HEK293T (cell line): Measurements from ENCODE around the gene CDIPT.

Source experiments
- CTCF ChIA-PET: fragments of 350-600 bp; formaldehyde crosslinking; extraction: SDS; loops from one replicate; lab custom pipeline; 2021; ENCODE audit warnings: antibody characterized with exemption, inconsistent platforms; lab: Yijun Ruan, JAX
- POLR2A ChIA-PET: fragments of 350-600 bp; formaldehyde crosslinking; extraction: SDS; loops from one replicate; lab custom pipeline; 2020; ENCODE audit warnings: antibody characterized with exemption, inconsistent platforms; lab: Yijun Ruan, JAX
- DNase-seq: peaks from one replicate; pipeline ENCODE4 v3.0.0; 2012; ENCODE audit warnings: mixed read lengths; ENCODE audit errors: extremely low spot score
- ARNT ChIP-seq: fragments of 450-650 bp; IDR thresholded peaks from 2 replicates; pipeline ENCODE4 v1.6.1; 2017; ENCODE audit warnings: mild to moderate bottlenecking
- BHLHE40 ChIP-seq: fragments of 450-650 bp; IDR thresholded peaks from 2 replicates; pipeline ENCODE4 v1.6.1; 2016; ENCODE audit warnings: mild to moderate bottlenecking, moderate library complexity, borderline replicate concordance
- CTBP1 ChIP-seq: fragments of 450-650 bp; IDR thresholded peaks from 2 replicates; pipeline ENCODE4 v1.6.1; 2016; ENCODE audit warnings: borderline replicate concordance
- ELF4 ChIP-seq: fragments of 450-650 bp; IDR thresholded peaks from 2 replicates; pipeline ENCODE4 v1.6.1; 2017; ENCODE audit warnings: antibody characterized with exemption
- FOXA1 ChIP-seq: fragments of 450-650 bp; IDR thresholded peaks from 2 replicates; pipeline ENCODE4 v1.6.1; 2016; ENCODE audit warnings: mild to moderate bottlenecking
- FOXK2 ChIP-seq: fragments of 450-650 bp; IDR thresholded peaks from 2 replicates; pipeline ENCODE4 v1.6.1; 2016; ENCODE audit warnings: mild to moderate bottlenecking
- FOXM1 ChIP-seq: fragments of 450-650 bp; IDR thresholded peaks from 2 replicates; pipeline ENCODE4 v1.6.1; 2017; ENCODE audit warnings: mild to moderate bottlenecking, borderline replicate concordance
- HDGF ChIP-seq: fragments of 450-650 bp; IDR thresholded peaks from 2 replicates; pipeline ENCODE4 v1.6.1; 2017; ENCODE audit warnings: antibody characterized with exemption, borderline replicate concordance
- L3MBTL2 ChIP-seq: fragments of 450-650 bp; conservative IDR thresholded peaks from 2 replicates; pipeline ENCODE4 v1.6.1; 2016; ENCODE audit warnings: mild to moderate bottlenecking
- LEF1 ChIP-seq: fragments of 450-650 bp; IDR thresholded peaks from 2 replicates; pipeline ENCODE4 v1.6.1; 2017; ENCODE audit warnings: mild to moderate bottlenecking, borderline replicate concordance
- NFRKB ChIP-seq: fragments of 450-650 bp; IDR thresholded peaks from 2 replicates; pipeline ENCODE4 v1.6.1; 2016; ENCODE audit warnings: mild to moderate bottlenecking, moderate library complexity
- PKNOX1 ChIP-seq: fragments of 450-650 bp; IDR thresholded peaks from 2 replicates; pipeline ENCODE4 v1.6.1; 2016
- SP1 ChIP-seq: fragments of 450-650 bp; IDR thresholded peaks from 2 replicates; pipeline ENCODE4 v1.6.1; 2017
- TARDBP ChIP-seq: fragments of 450-650 bp; IDR thresholded peaks from 2 replicates; pipeline ENCODE4 v1.6.1; 2016
- ZNF384 ChIP-seq: fragments of 450-650 bp; IDR thresholded peaks from 2 replicates; pipeline ENCODE4 v1.6.1; 2016

CDIPT gene

DNA sequence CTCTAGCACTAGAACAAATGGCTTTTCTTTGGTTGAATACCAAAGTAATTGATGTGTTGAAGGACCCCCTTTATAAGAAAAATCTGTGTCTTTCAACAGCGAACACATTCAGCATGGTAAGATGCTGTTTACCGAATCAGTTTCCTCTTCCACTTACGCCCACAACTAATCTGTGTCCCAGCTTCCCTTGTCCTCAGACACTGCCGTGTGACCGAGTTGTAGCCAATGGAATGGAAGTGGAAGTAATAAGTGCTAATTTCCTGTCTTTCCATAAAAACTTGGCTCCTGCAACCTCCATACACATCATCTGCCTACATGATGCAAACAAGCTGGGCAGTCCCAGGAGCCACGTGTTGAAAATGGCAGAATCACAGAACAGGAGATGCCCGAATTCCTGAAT, 10.4 kb downstream of the CDIPT start:
- DNase-seq, result no peak
- POLR2A ChIA-PET, result interaction anchor here (0.5 to 1.1 kb wide), 3 partner anchors 34 to 46 kb away, joined by 3 read pairs; no protein-coding TSS in a partner anchor
- TF ChIP-seq ZNF384 (no peak), HDGF (no peak), LEF1 (no peak), FOXA1 (no peak), SP1 (no peak), CTBP1 (no peak), L3MBTL2 (no peak), ARNT (no peak), PKNOX1 (no peak), FOXM1 (no peak), ELF4 (no peak)
- CTCF ChIA-PET, result no interaction called here

DNA sequence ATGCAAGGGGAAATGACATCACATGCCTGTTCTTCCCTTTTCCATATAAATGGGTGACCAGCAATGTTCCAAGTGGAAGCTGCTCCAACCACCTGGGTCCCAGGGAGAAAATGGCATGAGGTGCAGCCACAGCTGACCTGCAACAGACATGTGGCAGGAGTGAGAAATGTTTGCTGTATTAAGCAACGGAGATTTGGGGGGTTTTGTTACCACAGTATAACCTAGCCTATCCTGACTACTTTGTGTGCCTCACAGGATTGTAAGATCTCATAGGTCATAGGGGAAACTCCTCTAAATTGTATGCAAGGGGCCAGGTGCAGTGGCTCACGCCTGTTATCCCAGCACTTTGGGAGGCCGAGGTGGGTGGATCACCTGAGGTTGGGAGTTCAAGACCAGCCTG, 12.0 kb downstream of the CDIPT start:
- ChIA-PET CTCF (interaction anchor here (0.9 kb wide), 1 partner anchor 31 kb away, joined by 4 read pairs; the partner anchor contains the start of gene MVP), POLR2A (interaction anchor here (1.2 kb wide), 2 partner anchors 44 to 168 kb away, joined by 3 to 5 read pairs; partner anchors contain the start of gene MAZ)
- DNase-seq, result no peak
- TF ChIP-seq LEF1, result no peak
- no peak for TF ChIP-seq BHLHE40
- TF ChIP-seq FOXA1, result no peak
- no peak for TF ChIP-seq FOXM1
- TF ChIP-seq ZNF384, result no peak
- TF ChIP-seq SP1, result no peak
- no peak for TF ChIP-seq ELF4
- TF ChIP-seq FOXK2, result no peak
- no peak for TF ChIP-seq PKNOX1
- no peak for TF ChIP-seq CTBP1

GRCh38 chr16:29849505-29849904, 13.5 kb downstream of the CDIPT start:
- no peak for DNase-seq
- peak; percentile 71 for TF ChIP-seq ZNF384
- TF ChIP-seq PKNOX1, result no peak
- ChIA-PET POLR2A (interaction anchor here (1.4 to 4.9 kb wide), 5 partner anchors 33 to 77 kb away, joined by 5 to 32 read pairs (median 9); partner anchors contain the start of genes KCTD13, KIF22, MAZ and PAGR1), CTCF (interaction anchor here (0.6 to 3.6 kb wide), 11 partner anchors 11 to 719 kb away, joined by 3 to 53 read pairs (median 6); partner anchors contain the start of genes MVP and PAGR1)

DNA sequence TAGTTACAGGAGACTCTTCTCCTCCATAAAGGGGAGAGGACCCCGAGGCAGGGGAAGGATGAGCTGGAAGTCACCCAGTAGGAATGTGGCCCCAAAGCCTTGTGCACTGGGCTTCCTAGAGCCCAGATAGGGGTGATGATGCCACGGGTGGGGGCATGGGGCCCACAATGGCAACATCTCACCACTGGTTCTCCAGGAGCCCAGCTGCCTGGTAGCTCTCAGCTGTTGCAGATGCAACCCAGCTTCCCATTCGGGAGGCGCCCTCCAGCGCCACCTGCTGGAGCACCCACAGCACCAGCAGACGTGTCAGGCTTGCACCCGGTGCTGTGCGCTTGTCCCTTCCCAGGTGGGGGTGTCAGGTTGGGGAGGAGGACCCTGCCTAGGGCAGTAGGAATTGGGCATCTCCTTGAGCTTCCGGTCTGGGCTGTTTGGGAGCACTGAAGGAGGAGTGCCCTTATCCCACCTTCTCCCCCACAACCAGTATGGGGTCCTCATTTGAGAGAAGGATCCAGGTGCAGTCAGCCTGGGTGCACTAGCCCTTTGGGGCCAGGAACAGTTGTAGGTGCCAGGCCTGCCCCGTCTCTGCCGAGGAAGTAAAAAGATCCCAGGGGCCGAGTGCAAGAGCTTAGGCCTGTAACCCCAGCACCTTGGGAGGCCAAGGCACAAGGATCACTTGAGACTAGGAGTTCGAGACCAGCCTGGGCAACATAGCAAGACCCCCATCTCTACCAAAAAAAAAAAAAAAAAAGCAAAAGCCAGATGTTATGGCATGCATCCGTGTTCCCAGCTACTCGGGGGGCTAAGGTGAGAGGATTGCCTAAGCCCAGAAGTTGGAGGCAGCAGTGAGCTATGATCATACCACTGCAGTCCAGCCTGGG, 14.4 kb downstream of the CDIPT start:
- TF ChIP-seq ZNF384, result 0 out of 2 replicates have a peak, but pooled peaks have one; percentile 28
- TF ChIP-seq LEF1, result no peak
- ChIA-PET CTCF (interaction anchor here (0.5 to 3.6 kb wide), 47 partner anchors 9 to 1184 kb away, joined by 3 to 53 read pairs (median 4); partner anchors contain the start of genes C16orf92, CDIPT, KCTD13 and KIF22), POLR2A (interaction anchor here (0.7 to 4.9 kb wide), 11 partner anchors 9 to 148 kb away, joined by 3 to 32 read pairs (median 5); partner anchors contain the start of genes CDIPT, KCTD13, KIF22 and MAZ)
- peak; percentile 93 for DNase-seq

DNA sequence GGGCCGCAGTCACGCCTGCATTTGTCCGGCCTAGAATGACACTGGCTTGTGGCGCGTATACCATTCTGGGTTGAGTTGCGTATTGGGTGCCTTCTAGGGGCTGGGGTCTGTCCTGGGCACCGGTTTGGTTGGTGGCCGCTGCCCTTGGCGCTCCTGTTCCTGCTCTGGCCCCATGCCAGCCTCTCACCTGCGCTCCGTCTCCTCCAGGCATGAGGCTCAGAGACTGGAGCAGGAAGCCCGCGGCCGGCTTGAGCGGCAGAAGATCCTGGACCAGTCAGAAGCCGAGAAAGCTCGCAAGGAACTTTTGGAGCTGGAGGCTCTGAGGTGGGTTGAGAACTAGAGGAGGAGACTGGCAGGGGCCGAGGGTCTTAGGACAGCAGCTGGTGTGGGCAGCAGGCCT, 17.4 kb downstream of the CDIPT start:
- ChIA-PET POLR2A (interaction anchor here (1.3 to 4.9 kb wide), 3 partner anchors 19 to 38 kb away, joined by 3 to 32 read pairs (median 5); partner anchors contain the start of gene PAGR1), CTCF (no interaction called here)
- TF ChIP-seq NFRKB, result no peak
- no peak for TF ChIP-seq FOXM1
- TF ChIP-seq FOXK2, result no peak
- TF ChIP-seq SP1, result no peak
- no peak for TF ChIP-seq TARDBP
- TF ChIP-seq L3MBTL2, result no peak
- TF ChIP-seq PKNOX1, result no peak
- TF ChIP-seq HDGF, result no peak
- TF ChIP-seq BHLHE40, result no peak
- no peak for TF ChIP-seq FOXA1
- DNase-seq, result no peak
